Measurements from ENCODE around the gene KTN1. TPM values are rescaled to one million over a fixed set of nuclear protein-coding genes. Genes with fewer than 3 reads are reported as not detected.

KTN1 gene
- total RNA-seq = 119 and 150 TPM in 2 replicates

GRCh38 chr14:55579724-55580469, at the start of gene KTN1:
KTN1 (plus strand) TSS chr14:55580207; CDS start chr14:55612049, 31,842 bp downstream.
- no peak for TF ChIP-seq CTCF (IDR thresholded peaks at IDR 0.05; ENCODE audit: insufficient read depth, low read length, poor library complexity, severe bottlenecking)
- DNase-seq (ENCODE audit: low read depth) = no peak
- no peaks in the 10 kb centered on the region for H3K27me3 ChIP-seq (ENCODE audit: control insufficient read depth, insufficient read depth, low read length)
- H3K4me3 ChIP-seq (ENCODE audit: low read depth, low read length) = peak within 1 kb of the TSS; percentile 97
- H3K36me3 ChIP-seq (ENCODE audit: control insufficient read depth, insufficient read depth, low read length) = no peaks in the 10 kb centered on the region

- Histone ChIP-seq H3K4me3 (ENCODE audit: low read depth, low read length) (no peak overlapping the region), H3K27me3 (ENCODE audit: control insufficient read depth, insufficient read depth, low read length) (no peaks in the 10 kb centered on the region), H3K36me3 (ENCODE audit: control insufficient read depth, insufficient read depth, low read length) (no peaks in the 10 kb centered on the region)
- no peak for TF ChIP-seq CTCF (IDR thresholded peaks at IDR 0.05; ENCODE audit: insufficient read depth, low read length, poor library complexity, severe bottlenecking)
- no peak for DNase-seq (ENCODE audit: low read depth)
Observed at GRCh38 chr14:55530464-55530863, 49.5 kb upstream of the KTN1 start.

- Histone ChIP-seq H3K36me3 (ENCODE audit: control insufficient read depth, insufficient read depth, low read length) (no peaks in the 10 kb centered on the region), H3K27me3 (ENCODE audit: control insufficient read depth, insufficient read depth, low read length) (no peaks in the 10 kb centered on the region), H3K4me3 (ENCODE audit: low read depth, low read length) (no peak overlapping the region)
- DNase-seq (ENCODE audit: low read depth) = no peak
- no peak for TF ChIP-seq CTCF (IDR thresholded peaks at IDR 0.05; ENCODE audit: insufficient read depth, low read length, poor library complexity, severe bottlenecking)
Observed at GRCh38 chr14:55532645-55533344, 47.2 kb upstream of the KTN1 start.

GRCh38 chr14:55533960-55534359, 46.0 kb upstream of the KTN1 start:
- no peak for TF ChIP-seq CTCF (IDR thresholded peaks at IDR 0.05; ENCODE audit: insufficient read depth, low read length, poor library complexity, severe bottlenecking)
- DNase-seq (ENCODE audit: low read depth) = no peak
- H3K27me3 ChIP-seq (ENCODE audit: control insufficient read depth, insufficient read depth, low read length) = no peaks in the 10 kb centered on the region
- H3K36me3 ChIP-seq (ENCODE audit: control insufficient read depth, insufficient read depth, low read length) = no peaks in the 10 kb centered on the region
- H3K4me3 ChIP-seq (ENCODE audit: low read depth, low read length) = no peak overlapping the region

GRCh38 chr14:55535516-55536203, 44.3 kb upstream of the KTN1 start:
- TF ChIP-seq CTCF (IDR thresholded peaks at IDR 0.05; ENCODE audit: insufficient read depth, low read length, poor library complexity, severe bottlenecking) = no peak
- no peaks in the 10 kb centered on the region for H3K27me3 ChIP-seq (ENCODE audit: control insufficient read depth, insufficient read depth, low read length)
- H3K4me3 ChIP-seq (ENCODE audit: low read depth, low read length) = no peak overlapping the region
- no peaks in the 10 kb centered on the region for H3K36me3 ChIP-seq (ENCODE audit: control insufficient read depth, insufficient read depth, low read length)
- DNase-seq (ENCODE audit: low read depth) = peak; percentile 34
